ENCODE measurements around the gene RFTN2. TPM values are rescaled to one million over a fixed set of nuclear protein-coding genes. Genes with fewer than 3 reads are reported as not detected.

The RFTN2 gene
- total RNA-seq, 1 donor from 2014 or later = 4.8 TPM

DNA sequence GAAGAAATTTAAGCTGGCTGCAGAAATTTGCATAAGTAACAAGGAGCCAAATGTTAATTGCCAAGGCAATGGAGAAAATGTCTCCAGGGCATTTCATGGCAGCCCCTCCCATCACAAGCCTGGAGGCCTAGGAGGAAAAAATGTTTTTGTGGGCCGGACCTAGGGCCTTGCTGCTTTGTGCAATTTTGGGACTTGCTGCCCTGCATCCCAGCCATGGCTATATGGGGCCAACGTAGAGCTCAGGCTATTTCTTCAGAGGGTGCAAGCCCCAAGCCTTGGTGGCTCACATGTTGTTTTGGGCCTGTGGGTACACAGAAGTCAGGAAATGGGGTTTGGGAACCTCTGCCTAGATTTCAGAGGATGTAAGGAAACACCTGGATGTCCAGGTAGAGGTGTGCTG, 101.8 kb downstream of the RFTN2 start:
- Histone ChIP-seq H3K4me1 (peaks cover 0 to 5% of the 10 kb centered on the region in 2 donors), H3K4me3 (no peak overlapping the region), H3K27ac (no peak overlapping the region), H3K36me3 (peaks cover 0 to 10% of the 10 kb centered on the region in 2 donors), H3K27me3 (no peaks in the 10 kb centered on the region), H3K9me3 (no peaks in the 10 kb centered on the region)
- TF ChIP-seq, protein P1, sequence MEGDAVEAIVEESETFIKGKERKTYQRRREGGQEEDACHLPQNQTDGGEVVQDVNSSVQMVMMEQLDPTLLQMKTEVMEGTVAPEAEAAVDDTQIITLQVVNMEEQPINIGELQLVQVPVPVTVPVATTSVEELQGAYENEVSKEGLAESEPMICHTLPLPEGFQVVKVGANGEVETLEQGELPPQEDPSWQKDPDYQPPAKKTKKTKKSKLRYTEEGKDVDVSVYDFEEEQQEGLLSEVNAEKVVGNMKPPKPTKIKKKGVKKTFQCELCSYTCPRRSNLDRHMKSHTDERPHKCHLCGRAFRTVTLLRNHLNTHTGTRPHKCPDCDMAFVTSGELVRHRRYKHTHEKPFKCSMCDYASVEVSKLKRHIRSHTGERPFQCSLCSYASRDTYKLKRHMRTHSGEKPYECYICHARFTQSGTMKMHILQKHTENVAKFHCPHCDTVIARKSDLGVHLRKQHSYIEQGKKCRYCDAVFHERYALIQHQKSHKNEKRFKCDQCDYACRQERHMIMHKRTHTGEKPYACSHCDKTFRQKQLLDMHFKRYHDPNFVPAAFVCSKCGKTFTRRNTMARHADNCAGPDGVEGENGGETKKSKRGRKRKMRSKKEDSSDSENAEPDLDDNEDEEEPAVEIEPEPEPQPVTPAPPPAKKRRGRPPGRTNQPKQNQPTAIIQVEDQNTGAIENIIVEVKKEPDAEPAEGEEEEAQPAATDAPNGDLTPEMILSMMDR (IDR thresholded peaks at IDR 0.05) = no peak
- no peak for DNase-seq (ENCODE audit: low spot score in 2 of 2)
- intact Hi-C loops (cut with DNase I) = no loop called here

DNA sequence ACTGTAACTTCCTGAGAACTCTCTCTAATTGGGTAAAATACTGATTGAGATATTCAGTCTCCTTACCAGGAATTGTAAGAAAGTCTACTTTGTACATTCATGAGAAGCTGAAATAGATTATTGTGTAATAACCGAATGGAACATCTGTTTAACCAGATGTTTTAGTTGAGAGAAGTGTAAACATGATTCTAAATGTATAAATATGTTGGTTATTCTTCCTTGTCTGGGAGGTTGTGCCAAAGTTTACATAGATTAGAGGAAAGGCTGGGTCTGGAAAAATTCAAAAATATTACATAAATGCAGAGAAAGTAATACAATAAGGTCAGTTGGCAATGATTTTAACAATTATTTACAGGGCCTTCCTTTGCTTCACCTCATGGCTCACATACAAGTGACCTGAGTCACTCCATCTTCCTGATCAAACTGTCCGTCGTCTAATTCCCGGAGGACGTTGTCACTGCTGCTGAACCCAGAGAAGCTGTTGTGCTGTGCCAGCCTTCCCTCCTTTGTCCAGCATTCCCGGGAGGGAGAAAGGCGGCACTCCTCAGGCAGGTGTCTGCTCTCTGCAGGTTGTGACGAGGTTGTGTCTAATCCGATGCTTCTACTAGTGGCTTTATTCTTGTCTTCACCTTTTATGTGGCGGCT, 103.6 kb downstream of the RFTN2 start:
- Histone ChIP-seq H3K9me3 (no peaks in the 10 kb centered on the region), H3K4me3 (no peak overlapping the region), H3K27ac (no peak overlapping the region), H3K36me3 (peaks cover 4 to 11% of the 10 kb centered on the region in 2 donors), H3K27me3 (no peaks in the 10 kb centered on the region), H3K4me1 (peaks cover 0 to 2% of the 10 kb centered on the region in 2 donors)
- no peak for DNase-seq (ENCODE audit: low spot score in 2 of 2)
- intact Hi-C loops (cut with DNase I) = no loop called here
- TF ChIP-seq, protein P1 (IDR thresholded peaks at IDR 0.05) = no peak

DNA sequence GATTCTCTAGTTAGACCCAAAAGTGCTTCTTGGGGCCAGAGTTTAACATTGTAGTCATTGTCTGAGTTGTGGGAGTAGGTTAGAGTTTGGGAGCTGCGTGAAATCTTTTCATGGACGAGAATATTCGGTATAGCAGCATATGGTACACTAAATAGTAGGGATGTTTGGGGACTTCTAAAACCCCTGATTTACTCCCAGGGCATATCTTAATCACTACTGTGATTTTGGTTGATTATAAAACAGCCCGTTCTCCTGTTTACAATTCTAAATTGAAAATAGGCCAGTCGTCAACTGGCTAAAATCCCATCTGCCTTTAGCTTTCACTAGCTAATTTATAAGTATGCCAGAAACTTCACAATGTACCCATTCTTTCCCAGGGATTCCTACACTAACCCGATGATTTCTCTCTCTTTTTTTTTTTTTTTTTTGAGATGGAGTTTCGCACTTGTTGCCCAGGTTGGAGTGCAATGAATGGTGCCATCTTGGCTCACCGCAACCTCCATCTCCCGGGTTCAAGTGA, 115.2 kb downstream of the RFTN2 start:
- intact Hi-C loops (cut with DNase I) = no loop called here
- H3K27me3 ChIP-seq = no peaks in the 10 kb centered on the region
- no peaks in the 10 kb centered on the region for H3K9me3 ChIP-seq
- peaks cover 0 to 18% of the 10 kb centered on the region in 2 donors for H3K36me3 ChIP-seq
- no peak overlapping the region for H3K27ac ChIP-seq
- DNase-seq (ENCODE audit: low spot score in 2 of 2) = no peak
- H3K4me3 ChIP-seq = no peak overlapping the region
- TF ChIP-seq, protein P1 (IDR thresholded peaks at IDR 0.05) = no peak
- H3K4me1 ChIP-seq = no peaks in the 10 kb centered on the region

DNA sequence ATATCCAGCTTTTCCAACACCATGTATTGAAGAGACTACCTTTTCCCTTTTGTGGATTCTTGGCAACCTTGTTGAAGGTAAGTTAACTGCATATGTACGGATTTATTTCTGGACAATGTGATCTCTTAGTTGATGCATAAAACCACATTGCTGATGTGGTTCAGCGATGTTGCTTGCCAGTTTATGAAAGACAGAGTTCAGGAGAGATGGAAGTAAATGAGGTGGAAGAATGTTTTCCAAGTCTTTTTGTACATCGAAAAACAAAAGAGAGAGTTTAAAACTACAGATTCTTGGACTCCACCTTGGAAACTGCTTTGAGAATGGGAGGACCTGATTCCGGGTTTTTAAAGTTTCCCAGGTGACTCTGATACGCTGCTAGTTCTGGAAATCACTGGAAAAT, 115.7 kb downstream of the RFTN2 start:
- intact Hi-C loops (cut with DNase I) = no loop called here
- Histone ChIP-seq H3K36me3 (peaks cover 2 to 23% of the 10 kb centered on the region in 2 donors), H3K9me3 (no peaks in the 10 kb centered on the region), H3K4me3 (no peak overlapping the region), H3K27me3 (no peaks in the 10 kb centered on the region), H3K27ac (no peak overlapping the region), H3K4me1 (no peaks in the 10 kb centered on the region)
- TF ChIP-seq, protein P1 (IDR thresholded peaks at IDR 0.05) = no peak
- DNase-seq (ENCODE audit: low spot score in 2 of 2) = no peak

DNA sequence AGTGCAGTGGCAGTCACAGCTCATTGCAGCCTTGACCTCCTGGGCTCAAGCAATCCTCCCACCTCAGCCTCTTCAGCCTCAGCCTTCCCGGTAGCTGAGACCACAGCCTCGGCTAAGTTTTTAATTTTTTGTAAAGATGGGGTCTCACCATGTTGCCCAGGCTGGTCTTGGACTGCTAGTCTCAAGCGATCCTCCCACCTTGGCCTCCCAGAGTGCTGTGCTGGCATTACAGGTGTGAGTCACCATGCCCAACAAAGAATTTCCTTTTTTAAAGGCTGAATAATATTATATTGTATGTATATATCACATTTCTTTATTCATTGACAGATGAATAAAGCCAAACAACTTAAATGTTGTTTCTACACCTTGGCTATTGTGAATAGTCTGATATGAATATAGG, 117.0 kb downstream of the RFTN2 start:
- peaks cover 4 to 31% of the 10 kb centered on the region in 2 donors for H3K36me3 ChIP-seq
- no peak for DNase-seq (ENCODE audit: low spot score in 2 of 2)
- no peak overlapping the region for H3K27ac ChIP-seq

More for the DNA sequence above, 117.0 kb downstream of the RFTN2 start:
- TF ChIP-seq, protein P1 (IDR thresholded peaks at IDR 0.05) = no peak
- Histone ChIP-seq H3K4me3 (no peak overlapping the region), H3K9me3 (no peaks in the 10 kb centered on the region), H3K27me3 (no peaks in the 10 kb centered on the region), H3K4me1 (no peaks in the 10 kb centered on the region)
- intact Hi-C loops (cut with DNase I) = no loop called here

All from ascending aorta (tissue), 2 donors.